Fibroblast of the conjunctiva (primary cell): ENCODE results near the gene CEP41.
"Not testable (repeated sequence)": the region's sequence is repeated elsewhere in the genome, so short reads cannot be mapped to it uniquely, and the experiment has no call there.

Source experiments
- DNase-seq: peaks from one replicate; pipeline ENCODE4 v3.0.0-alpha.2; 2010; ENCODE audit warnings: low read depth

The CEP41 gene

DNA sequence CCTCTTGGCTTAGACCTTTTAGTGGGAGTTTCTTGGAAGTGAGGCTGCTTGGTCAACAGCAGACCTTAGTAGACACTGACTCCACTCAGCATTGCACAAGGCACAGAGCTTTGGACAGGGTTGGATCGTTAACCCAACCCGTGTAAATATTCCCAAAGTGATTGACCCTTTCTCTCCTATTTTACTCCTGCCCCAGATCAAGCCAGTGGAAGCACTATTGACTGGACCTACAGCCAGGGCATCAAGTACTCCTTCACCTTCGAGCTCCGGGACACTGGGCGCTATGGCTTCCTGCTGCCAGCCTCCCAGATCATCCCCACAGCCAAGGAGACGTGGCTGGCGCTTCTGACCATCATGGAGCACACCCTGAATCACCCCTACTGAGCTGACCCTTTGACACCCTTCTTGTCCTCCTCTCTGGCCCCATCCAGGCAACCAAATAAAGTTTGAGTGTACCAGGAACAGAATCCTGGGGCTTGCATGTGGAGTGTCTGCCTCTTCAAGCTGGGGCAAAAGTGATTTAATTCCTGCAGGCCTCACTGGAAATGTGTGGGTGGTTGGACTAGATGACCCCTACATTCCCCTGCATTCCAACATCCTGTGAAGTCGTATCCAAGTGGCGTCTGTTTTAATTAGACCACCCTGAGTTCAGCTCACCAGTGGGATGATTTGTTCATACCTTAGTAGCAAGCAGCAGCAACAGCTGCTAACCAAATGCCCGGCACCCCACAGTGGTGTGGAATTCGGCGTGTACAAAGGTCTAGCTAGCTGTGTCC is 53.0 kb downstream of the CEP41 start:
- DNase-seq: no peak

DNA sequence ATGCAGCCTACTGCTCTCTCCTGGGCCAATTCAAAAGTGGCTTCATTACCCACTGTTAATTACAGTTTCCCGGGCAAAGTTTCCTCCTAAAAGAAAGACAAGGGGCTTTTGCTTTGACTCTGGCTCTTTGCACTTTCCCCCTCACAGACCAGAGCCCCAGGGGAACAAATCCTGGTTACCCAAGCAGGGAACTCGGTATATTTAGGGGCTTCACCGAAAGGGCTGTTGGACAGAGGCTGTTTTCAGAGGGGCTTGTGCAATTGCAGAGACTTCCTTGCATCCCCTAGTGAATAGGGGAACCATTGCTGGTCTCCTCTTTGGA is 53.5 kb downstream of the CEP41 start:
- no peak for DNase-seq

DNA sequence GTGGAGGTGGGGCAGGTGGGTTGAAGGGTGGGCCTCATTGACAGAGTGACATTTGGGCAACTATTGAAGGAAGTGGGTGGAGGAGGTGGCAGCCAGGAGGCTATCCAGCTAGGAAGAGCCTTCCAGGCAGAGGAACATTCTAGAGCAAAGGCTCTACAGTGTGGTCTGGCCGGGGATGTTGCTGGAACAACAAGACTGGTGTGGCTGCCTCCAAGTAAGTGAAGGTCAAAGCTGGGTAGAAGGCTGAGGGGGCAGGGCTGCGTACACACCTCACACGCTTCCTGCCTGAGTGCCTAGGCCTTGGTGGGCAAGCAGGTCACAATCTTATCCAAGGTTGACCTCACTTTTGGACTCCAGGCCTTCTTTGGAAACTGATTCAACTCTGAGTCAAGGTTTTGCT is 53.9 kb downstream of the CEP41 start:
- no peak for DNase-seq

DNA sequence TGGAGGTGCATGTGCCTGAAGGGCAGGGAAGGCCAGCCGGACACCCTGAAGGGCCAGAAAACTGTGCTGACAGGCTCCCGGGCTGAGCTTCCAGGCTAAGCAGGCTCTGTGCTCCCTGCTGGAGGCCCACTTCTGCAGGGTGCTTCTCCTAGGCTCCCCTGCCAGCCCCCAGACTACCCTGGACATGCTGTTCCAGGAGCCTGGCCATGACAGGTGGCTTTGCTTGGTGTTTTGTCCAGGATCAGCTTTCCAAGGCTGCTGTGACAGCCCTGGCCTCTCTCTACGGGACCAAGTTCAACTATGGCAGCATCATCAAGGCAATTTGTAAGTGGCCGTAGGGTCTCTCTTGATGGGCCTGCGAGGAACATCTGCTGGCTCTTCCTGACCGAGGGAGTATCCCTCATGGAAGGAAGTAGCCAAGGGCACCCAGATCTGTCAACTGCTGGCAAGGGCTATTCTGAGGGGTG is 55.2 kb downstream of the CEP41 start:
- no peak for DNase-seq

DNA sequence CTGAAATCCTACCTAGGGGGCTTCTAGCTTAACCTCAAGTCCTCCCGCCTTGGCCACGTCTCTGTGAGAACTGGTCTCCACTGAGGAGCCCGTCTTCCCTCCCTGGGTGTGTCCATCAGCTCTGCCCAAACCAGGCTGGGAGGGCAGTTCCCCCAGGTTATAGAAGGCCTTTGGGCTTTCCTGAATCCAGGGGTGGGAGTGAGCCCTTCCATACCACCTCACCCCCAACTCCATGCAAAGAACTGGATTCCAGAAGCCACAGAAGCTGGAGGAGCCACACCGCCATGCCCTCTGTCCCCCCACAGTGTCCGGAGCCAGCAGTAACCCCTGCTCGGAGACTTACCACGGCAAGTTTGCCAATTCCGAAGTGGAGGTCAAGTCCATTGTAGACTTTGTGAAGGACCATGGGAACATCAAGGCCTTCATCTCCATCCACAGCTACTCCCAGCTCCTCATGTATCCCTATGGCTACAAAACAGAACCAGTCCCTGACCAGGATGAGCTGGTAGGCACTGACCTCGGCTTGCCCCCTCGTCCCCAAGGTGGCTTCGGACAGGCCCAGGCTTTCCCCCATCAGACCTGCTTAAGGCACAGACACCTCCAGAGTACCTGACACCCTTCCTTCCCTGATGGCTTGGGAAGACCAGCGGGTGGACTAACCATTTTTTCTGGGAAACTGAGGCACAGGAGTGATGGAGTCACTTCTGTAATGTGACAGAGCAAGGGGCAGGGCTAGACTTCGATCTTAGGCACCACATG is 55.8 kb downstream of the CEP41 start:
- DNase-seq: no peak

DNA sequence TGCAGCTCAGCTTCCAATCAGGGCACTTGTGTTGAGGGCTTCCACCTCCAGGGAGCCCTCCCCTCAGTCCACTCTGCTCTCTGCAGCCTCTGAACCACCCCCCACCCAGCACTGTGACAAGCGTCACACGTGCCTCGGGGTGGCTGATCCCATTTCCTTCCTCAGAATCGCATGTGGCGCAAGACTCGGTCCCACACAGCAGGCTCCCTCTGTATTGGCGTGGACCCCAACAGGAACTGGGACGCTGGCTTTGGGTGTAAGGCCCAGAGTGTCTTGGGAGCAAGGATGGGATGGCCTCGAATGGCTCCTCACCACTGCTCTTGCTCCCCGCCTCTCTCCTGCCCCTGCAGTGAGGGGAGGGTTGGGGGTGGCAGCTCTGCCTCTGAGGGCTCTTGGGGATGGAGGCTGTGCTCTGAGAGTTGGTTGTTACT is 56.4 kb downstream of the CEP41 start:
- DNase-seq: no peak

DNA sequence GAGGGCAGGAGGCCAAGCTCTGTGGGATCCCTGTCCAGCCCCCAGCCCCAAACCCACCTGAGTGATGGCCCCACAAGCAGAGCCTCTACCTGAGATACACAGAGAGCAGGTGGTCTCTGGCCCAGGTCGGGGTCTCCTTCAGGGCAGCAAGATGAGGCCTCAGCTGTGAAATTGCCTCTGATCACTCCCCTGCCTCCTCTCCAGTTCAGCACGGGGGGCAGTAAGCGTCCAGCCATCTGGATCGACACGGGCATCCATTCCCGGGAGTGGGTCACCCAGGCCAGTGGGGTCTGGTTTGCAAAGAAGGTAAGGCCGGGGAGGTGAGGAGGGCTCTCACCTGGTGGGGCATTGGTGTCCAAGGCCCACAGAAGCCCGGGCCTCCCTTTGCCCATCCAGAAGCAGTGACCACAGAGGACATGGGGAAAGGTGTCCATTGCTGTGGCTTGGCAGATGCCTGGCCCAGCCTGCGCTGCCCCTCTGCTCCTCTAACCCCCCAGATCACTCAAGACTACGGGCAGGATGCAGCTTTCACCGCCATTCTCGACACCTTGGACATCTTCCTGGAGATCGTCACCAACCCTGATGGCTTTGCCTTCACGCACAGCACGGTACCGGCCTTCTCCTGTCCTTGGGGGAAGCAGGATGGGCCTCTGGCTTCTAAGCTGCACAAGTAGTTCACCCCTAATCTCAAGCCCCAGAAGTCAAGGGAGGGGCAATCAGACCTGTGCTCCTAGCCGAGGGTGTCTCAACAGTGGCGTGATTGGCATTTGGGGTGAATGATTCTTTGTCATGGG is 57.4 kb downstream of the CEP41 start:
- no peak for DNase-seq

DNA sequence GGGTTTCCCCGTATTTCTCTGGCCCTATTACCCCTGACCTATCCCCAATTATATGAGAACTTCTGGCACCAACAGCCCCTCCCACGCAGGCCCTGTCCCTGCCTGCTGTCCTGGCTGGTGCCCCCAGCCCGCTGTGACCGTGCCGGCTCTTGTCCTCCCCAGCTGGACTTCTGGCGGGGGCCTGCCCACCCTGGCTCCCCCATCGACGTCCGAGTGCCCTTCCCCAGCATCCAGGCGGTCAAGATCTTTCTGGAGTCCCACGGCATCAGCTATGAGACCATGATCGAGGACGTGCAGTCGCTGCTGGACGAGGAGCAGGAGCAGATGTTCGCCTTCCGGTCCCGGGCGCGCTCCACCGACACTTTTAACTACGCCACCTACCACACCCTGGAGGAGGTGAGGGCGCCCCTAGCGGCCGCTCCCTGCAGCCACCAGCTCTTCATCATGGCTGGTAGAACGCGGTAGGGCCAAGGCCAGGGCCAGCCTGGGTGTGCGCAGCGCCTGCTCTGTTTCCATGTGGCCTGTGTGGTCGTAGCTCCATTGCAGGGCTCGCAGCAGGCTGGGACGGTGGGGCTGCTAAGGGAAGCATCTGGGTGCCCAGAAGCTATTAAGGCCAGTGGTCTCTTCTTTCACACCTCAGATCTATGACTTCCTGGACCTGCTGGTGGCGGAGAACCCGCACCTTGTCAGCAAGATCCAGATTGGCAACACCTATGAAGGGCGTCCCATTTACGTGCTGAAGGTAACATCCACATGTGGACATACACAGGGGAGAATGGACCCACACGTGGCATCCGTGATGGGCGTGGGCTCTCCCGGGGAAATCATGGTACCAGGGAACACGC is 59.1 kb downstream of the CEP41 start:
- DNase-seq: no peak

DNA sequence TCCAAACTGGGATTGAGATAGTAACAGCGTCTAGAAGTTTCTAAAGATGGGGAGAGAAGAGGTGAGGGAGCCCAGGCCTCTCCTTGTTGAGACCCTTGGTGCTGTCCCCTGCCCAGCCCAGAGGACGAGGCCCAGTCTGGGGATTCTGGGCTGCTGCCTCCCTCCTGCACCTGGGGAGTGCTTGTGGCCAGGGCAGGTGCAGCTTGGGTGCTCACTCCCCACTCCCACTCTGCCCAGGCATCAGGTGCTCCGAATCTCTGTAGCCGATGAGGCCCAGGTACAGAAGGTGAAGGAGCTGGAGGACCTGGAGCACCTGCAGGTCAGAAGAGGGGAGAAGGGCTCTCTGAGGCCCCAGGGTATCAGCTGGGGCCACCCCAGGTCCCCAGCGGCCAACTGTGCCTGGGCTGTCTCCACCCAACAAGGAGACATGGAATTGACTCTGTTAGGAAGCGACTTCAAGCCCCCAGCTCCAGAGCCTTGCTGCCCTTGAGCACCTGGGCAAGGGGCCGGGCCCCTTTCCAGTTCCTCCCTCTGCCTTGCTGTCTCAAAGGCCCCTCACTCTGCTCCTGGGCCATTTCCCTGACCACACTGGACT is 59.9 kb downstream of the CEP41 start:
- no peak for DNase-seq

DNA sequence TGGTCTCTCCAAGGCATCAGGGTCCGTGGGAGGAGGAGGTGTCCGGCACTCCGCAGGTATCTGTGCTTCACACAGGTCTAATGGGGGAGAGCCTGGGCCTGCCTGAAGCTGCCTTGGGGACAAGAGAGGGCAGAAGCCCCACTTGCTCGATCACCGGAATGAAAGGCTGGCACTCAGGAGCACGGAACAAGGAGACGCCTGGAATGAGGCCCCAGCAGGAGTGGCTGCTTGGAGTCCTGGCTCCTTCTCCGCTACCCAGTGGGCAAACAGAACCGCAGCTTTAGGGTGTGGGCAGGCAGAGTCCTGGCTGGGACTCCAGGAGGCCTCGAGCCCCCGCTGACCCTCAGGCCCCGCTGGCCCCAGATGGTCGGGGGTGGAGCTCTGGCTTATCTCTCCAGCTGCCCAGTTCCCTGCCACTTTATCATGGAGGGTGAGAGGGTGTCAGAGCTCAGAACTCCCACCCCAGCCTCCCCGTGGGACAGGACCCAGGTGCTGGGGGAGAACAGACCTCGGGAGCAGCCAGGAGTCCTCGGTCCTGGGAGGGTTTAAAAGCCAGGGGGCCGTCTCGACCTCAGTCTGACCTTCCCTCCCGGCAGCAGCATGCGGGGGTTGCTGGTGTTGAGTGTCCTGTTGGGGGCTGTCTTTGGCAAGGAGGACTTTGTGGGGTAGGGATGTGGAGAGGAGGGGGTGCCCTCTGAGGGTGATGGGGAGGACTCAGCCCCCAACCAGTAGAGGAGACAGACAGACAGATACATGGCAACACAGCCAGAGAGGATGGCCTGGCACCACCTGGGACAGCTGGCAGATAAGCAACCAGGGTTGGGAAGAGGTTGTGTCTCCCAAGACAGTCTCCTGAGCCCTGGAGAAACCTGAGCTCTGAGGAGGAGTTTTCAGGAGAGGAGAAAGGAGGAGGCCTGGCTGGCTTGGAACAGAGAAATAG is 60.6 kb downstream of the CEP41 start, which contains the start of gene CPA1:
Gene CPA1 (plus strand): TSS at position 574 of the 940 bp plus-strand sequence. CDS start 27 bp downstream, at position 601.
- DNase-seq: no peak

DNA sequence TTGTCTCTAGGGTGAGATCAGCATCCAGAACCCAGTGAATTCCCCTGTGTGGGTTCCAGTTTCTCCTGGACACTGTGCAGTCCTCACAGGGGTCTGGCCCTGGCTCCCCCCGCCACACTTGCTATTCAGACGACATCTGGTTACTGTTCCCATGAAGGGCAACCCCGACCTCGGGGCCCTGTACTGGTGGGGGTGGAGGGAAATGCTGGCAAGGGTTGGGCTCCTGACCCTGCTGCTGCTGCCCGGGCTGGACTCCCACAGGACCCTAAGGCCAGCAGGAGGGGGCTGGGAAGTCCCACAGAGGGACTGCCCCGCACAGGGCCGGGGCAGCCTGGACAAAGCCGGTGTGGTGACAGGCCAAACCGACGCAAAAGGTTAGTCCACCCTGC is 61.3 kb downstream of the CEP41 start:
- no peak for DNase-seq

DNA sequence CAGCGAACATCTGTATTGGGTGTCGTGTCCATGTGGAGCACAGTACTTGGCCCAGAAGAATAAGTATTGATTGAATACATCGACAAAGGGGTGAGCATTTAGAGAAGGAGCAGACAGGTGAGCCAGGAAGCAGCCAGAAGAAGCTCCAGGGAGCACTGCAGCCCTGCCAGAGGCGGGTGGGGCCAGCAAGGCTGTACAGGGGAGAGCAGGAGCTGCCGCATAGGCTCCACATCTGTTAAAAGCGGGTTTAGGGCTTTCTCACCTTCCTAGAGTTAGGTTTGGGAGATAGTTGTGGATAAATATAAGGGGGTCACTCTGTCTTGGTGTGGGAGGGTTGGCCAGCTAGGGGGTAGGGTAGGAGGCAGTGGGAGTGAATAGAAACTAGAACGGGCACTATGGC is 61.8 kb downstream of the CEP41 start:
- no peak for DNase-seq

DNA sequence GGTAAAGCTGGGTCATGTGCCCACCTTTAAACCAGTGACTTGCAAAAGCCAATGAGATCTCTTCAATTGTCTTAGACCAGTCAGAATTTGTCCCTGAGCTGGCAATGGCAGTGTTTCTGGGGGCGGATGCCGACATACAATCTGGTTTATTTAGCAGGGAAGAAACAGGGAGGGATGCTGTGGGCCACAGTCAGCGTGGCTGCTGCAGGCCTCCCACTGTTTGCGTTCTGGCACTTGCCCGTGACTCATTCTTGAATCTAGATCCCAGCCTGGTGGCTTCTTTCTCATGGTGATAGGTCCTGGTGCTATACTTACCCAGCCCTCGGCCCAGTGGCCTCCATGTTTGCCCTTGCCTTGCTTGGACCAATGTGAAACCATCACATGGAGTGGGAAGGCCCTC is 63.6 kb downstream of the CEP41 start:
- DNase-seq: no peak

DNA sequence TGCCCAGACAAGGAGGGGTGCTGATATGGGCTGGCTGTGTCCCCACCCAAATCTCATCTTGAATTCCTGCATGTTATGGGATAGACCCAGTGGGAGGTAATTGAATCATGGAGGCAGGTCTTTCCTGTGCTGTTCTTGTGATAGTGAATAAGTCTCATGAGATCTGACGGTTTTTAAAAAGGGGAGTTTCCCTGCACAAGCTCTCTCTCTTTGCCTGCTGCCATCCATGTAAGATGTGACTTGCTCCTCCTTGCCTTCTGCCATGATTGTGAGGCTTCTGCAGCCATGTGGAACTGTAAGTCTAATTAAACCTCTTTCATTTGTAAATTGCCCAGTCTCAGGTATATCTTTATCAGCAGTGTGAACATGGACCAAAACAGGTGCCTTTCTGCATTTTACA is 64.4 kb downstream of the CEP41 start:
- not testable (repeated sequence) for DNase-seq

DNA sequence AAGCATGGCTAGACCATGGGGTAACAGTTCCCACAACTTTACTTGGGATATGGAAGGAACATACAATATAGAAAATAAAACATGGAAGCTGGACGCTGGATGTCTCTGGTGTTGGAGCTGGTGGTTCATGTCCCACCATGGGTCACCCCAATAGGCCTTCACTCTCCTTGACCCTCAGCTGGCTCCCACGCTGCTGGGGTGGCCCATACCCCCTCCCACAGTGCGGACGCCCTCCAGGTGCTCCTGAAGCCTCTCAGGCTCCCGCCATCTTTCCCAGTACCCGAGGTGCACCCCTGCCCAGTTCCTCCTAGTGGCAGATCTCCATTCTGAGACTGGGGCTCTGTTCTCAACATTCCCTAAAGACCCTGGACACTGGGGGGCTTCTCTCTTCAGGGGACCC is 66.3 kb downstream of the CEP41 start:
- DNase-seq: no peak

DNA sequence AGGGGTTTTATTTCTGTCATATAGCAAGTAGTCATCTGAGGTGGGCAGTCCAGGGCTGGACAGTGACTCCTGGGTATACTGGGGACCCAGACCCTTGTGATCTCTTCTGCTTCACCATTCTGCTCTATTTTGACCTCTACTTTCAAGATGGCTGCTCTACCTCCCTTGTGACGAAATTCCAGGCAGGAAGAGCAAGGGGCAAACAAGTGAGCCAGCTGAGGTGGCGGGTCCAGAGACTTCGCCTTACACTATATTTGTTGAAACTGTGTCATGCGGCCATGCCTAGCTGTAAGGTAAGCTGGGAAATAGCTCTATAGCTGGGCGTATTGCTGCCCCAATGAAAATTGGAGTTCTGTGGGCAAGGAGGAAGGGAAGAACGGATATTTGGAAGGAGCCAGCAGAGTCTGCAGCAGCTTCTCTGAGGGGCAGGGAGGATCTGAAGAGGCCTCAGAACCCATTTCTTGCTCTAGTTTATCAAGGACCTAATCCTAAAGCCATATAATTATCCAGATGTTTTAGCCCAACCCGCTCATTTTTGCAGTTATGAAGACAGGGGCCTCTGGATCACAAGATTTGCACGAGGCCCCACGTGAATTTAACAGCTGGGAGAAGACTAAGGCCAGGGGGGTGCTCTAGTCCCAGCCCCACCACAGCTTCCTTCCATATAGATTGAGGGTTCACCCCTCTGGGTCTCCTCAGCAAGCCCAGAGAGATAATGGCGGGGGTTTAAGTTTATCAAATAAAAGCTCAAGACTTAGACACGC is 68.2 kb downstream of the CEP41 start:
- DNase-seq: no peak

DNA sequence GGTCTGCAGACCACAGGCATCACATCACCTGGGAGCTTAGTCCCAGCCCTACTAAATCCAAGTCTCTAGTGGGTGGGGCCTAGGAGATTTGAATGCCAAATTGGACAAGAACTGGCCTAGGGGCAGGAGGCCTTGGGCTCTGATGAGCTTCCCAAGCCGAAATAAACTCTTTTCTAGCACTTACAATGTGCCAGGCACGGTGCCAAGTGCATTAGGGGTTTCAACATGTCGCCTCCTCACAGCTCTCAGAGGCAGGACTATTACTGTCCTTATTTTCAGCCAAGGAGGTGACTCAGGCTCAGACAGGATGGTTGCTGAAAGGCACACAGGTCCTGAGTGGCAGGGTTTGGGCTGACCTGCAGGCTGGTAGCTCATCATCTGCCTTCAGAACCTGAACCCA is 69.8 kb downstream of the CEP41 start:
- DNase-seq: peak; percentile 36

DNA sequence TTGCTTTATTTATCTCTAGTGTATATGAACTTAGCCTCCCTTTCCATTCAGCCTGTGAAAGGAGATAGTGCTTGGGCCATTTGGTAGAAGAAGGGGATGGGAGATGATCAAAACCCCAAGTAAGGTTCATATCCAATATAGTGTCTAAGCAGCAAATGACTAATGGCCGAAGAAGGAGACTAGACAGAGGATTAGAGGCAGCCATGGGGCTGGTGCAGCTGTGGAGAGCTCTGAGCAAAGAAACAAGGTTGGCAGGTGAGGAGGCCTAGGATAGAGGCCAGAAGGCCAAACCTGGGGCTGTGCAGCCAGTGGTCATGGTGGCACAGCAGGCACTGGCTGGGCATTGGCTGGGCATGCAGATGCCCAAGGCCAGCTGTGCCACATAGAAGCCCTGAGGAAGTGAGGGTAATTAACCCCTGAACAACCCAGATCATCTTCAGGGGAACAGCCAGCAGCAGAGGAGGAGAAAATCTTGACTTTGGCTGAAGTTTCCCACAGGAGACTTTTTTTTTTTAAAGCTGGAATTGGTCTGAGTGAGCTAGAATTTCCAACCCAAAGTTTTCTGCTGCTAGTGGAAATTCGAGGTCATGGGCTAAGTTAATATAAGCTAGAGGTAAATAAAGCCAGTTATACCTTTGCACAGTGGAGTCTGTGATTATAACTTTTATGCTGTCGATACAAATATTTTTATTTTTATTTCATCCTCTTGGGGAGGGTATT is 70.8 kb downstream of the CEP41 start:
- no peak for DNase-seq
